IMR-90 (cell line): ENCODE results near the gene MOV10L1. TPM values are rescaled to one million over a fixed set of nuclear protein-coding genes. Genes with fewer than 3 reads are reported as not detected.

Experiments used
- ATAC-seq: fragments of 200-7000 bp; cut with Tn5 transposase; 2 replicates; pipeline ENCODE4 v1.9.1; 2020; ENCODE audit warnings: low read depth, mild to moderate bottlenecking, moderate library complexity
- Bru-seq: library from RNA; stranded (reverse); fragments of 400-500 nt; gene quantifications from one replicate; lab custom pipeline; 2021; lab: Mats Ljungman, UMichigan
- BruChase-seq, 2 experiments: library from RNA; stranded (reverse); fragments of 400-500 nt; gene quantifications; one replicate each; lab custom pipeline; 2021; lab: Mats Ljungman, UMichigan
- BruUV-seq: library from RNA; stranded (reverse); fragments of 400-500 nt; replicated peaks from 2 replicates; lab custom pipeline; 2021; lab: Mats Ljungman, UMichigan
- CTCF ChIA-PET: fragments of 300-600 bp; formaldehyde crosslinking; extraction: SDS; loops from one replicate; lab custom pipeline; 2021; ENCODE audit warnings: antibody characterized with exemption; lab: Yijun Ruan, JAX
- POLR2A ChIA-PET: fragments of 300-600 bp; sonication (Branson Sonifier 250); formaldehyde crosslinking; loops from one replicate; lab custom pipeline; 2022; ENCODE audit warnings: antibody characterized with exemption; ENCODE audit not compliant: unreplicated experiment; lab: Charles Lee
- DNase-seq: peaks from one replicate; pipeline ENCODE4 v3.0.0; 2013
- H2AFZ ChIP-seq: replicated peaks from 2 replicates; pipeline ENCODE3; 2013; ENCODE audit warnings: low read length, mild to moderate bottlenecking; ENCODE audit not compliant: poor library complexity
- H2AK5ac ChIP-seq: 2 replicates; pipeline ENCODE4 v1.6.1; 2013; ENCODE audit warnings: low read depth, low read length, inconsistent platforms
- H2AK9ac ChIP-seq: replicated peaks from 2 replicates; pipeline ENCODE3; 2013; ENCODE audit warnings: mild to moderate bottlenecking, low read depth, low read length, moderate library complexity; ENCODE audit not compliant: poor library complexity
- H2BK120ac ChIP-seq: 2 replicates; pipeline ENCODE4 v1.6.1; 2013; ENCODE audit warnings: low read depth, low read length, inconsistent platforms
- H2BK15ac ChIP-seq: 3 replicates; pipeline ENCODE4 v1.6.1; 2013; ENCODE audit warnings: low read depth, low read length, inconsistent platforms
- H2BK20ac ChIP-seq: 2 replicates; pipeline ENCODE4 v1.6.1; 2013; ENCODE audit warnings: low read depth, mild to moderate bottlenecking, inconsistent platforms, low read length, moderate library complexity
- H2BK5ac ChIP-seq: 2 replicates; pipeline ENCODE4 v1.6.1; 2013; ENCODE audit warnings: mild to moderate bottlenecking, low read depth, low read length, inconsistent platforms; ENCODE audit not compliant: poor library complexity, severe bottlenecking
- H3K14ac ChIP-seq: replicated peaks from 2 replicates; pipeline ENCODE4 v1.6.1; 2013; ENCODE audit warnings: low read depth, low read length, inconsistent platforms
- H3K18ac ChIP-seq: 2 replicates; pipeline ENCODE4 v1.6.1; 2013; ENCODE audit warnings: low read depth, low read length, control low read depth
- H3K23ac ChIP-seq: 2 replicates; pipeline ENCODE4 v1.6.1; 2013; ENCODE audit warnings: low read depth, low read length, inconsistent platforms
- H3K27ac ChIP-seq: 2 replicates; pipeline ENCODE4 v1.5.1; 2013; ENCODE audit warnings: mild to moderate bottlenecking, control low read depth, low read length; ENCODE audit not compliant: insufficient read depth
- H3K27me3 ChIP-seq: 2 replicates; pipeline ENCODE4 v1.6.1; 2013; ENCODE audit warnings: low read length; ENCODE audit not compliant: control insufficient read depth, insufficient read depth
- H3K36me3 ChIP-seq: 2 replicates; pipeline ENCODE4 v1.6.1; 2013; ENCODE audit warnings: low read length, mixed read lengths; ENCODE audit not compliant: control insufficient read depth, insufficient read depth
- H3K4ac ChIP-seq: 2 replicates; pipeline ENCODE4 v1.6.1; 2013; ENCODE audit warnings: low read depth, low read length, inconsistent platforms
- H3K4me1 ChIP-seq: 2 replicates; pipeline ENCODE4 v1.6.1; 2013; ENCODE audit warnings: low read length, mixed read lengths; ENCODE audit not compliant: control insufficient read depth, insufficient read depth
- H3K4me2 ChIP-seq: 2 replicates; pipeline ENCODE4 v1.6.1; 2013; ENCODE audit warnings: low read depth, mild to moderate bottlenecking, control low read depth, low read length, moderate library complexity
- H3K4me3 ChIP-seq: 2 replicates; pipeline ENCODE4 v1.5.1; 2013; ENCODE audit warnings: low read depth, mild to moderate bottlenecking, control low read depth, low read length, moderate library complexity; ENCODE audit not compliant: insufficient read depth
- H3K56ac ChIP-seq: 2 replicates; pipeline ENCODE4 v1.6.1; 2013; ENCODE audit warnings: low read length, inconsistent platforms; ENCODE audit not compliant: insufficient read depth; ENCODE audit errors: extremely low read depth
- H3K79me1 ChIP-seq, 2 experiments: 2 replicates each; pipeline ENCODE4 v1.6.1; 2013; ENCODE audit warnings: low read length in 2 of 2, inconsistent platforms in 1 of 2, low read depth in 1 of 2
- H3K9ac ChIP-seq: 2 replicates; pipeline ENCODE4 v1.6.1; 2013; ENCODE audit warnings: low read depth, low read length, control low read depth
- H3K9me1 ChIP-seq: 2 replicates; pipeline ENCODE4 v1.6.1; 2013; ENCODE audit warnings: low read length, inconsistent platforms; ENCODE audit not compliant: insufficient read depth
- H3K9me3 ChIP-seq: 2 replicates; pipeline ENCODE4 v1.6.1; 2013; ENCODE audit warnings: low read length; ENCODE audit not compliant: control insufficient read depth, insufficient read depth
- H4K20me1 ChIP-seq: 2 replicates; pipeline ENCODE4 v1.6.1; 2013; ENCODE audit warnings: low read length, inconsistent platforms; ENCODE audit not compliant: insufficient read depth
- H4K5ac ChIP-seq: 2 replicates; pipeline ENCODE4 v1.6.1; 2013; ENCODE audit warnings: mild to moderate bottlenecking, low read depth, low read length, control low read depth
- H4K8ac ChIP-seq, 2 experiments: 2 replicates each; pipeline ENCODE4 v1.6.1; 2013; ENCODE audit warnings: low read depth in 2 of 2, low read length in 2 of 2, control low read depth in 1 of 2, inconsistent platforms in 1 of 2
- H4K91ac ChIP-seq: 2 replicates; pipeline ENCODE4 v1.6.1; 2013; ENCODE audit warnings: low read depth, low read length, inconsistent platforms; ENCODE audit not compliant: insufficient read depth
- BHLHE40 ChIP-seq: fragments of 150-350 bp; IDR thresholded peaks from 2 replicates; pipeline ENCODE4 v1.6.1; 2016; ENCODE audit warnings: mild to moderate bottlenecking, low read depth, low read length
- CTCF ChIP-seq: conservative IDR thresholded peaks from 2 replicates; pipeline ENCODE4 v1.5.1; 2012; ENCODE audit warnings: mild to moderate bottlenecking, low read depth, low read length, improper control_type of control experiment
- ELK1 ChIP-seq: fragments of 150-350 bp; IDR thresholded peaks from 2 replicates; pipeline ENCODE4 v1.6.1; 2016; ENCODE audit warnings: low read depth, mild to moderate bottlenecking, low read length, moderate library complexity, borderline replicate concordance
- MAZ ChIP-seq: IDR thresholded peaks from 2 replicates; pipeline ENCODE4 v1.6.1; 2012; ENCODE audit warnings: low read depth, mild to moderate bottlenecking, low read length, improper control_type of control experiment, moderate library complexity, borderline replicate concordance
- NFE2L2 ChIP-seq: fragments of 150-350 bp; IDR thresholded peaks from 2 replicates; pipeline ENCODE4 v1.6.1; 2016; ENCODE audit warnings: low read depth, mild to moderate bottlenecking, low read length
- WGBS, 2 experiments: methylation state at CpG; one replicate each; pipeline versions ENCODE4 v1.1.5 to v1.1.7; 2013; ENCODE audit warnings: missing lambda C conversion rate in 2 of 2; ENCODE audit not compliant: insufficient read length in 1 of 2; ENCODE audit errors: extremely low coverage in 2 of 2; 5-methylcytosine and 5-hydroxymethylcytosine counted together
- dilution Hi-C: fragments of 300-500 bp; cut with HindIII; formaldehyde crosslinking; loops from one replicate; pipeline ENCODE4 v1.14.3; 2018; ENCODE audit warnings: low sequenced_read_pairs; ENCODE audit not compliant: unreplicated experiment
- in situ Hi-C: fragments of 300-500 bp; cut with MboI; formaldehyde crosslinking; loops from 3 replicates; pipeline ENCODE4 v1.14.3; 2019; ENCODE audit warnings: low sequenced_read_pairs, inconsistent platforms, mixed read lengths
- intact Hi-C: fragments of 100-400 bp; cut with micrococcal nuclease; formaldehyde crosslinking; loops from 2 replicates; pipeline ENCODE4 v1.10.0; 2022
- long read RNA-seq: library from polyadenylated mRNA; unstranded; transcript quantifications from one replicate; pipeline ENCODE4 v2.0.0, GENCODE V29; 2021; ENCODE audit not compliant: unreplicated experiment
- polyA plus RNA-seq, 3 experiments: library from polyadenylated mRNA; depleted of rRNA; stranded (reverse); fragments of >200 nt; gene quantifications; 2 replicates each; pipeline ENCODE4 v1.2.3, GENCODE V29; 2012; ENCODE audit warnings: low replicate concordance in 1 of 3
- total RNA-seq: library from RNA; depleted of rRNA; stranded (reverse); fragments of >200 nt; gene quantifications from 2 replicates; pipeline ENCODE4 v1.2.3, GENCODE V29; 2012; rRNA removed

The MOV10L1 gene
- total RNA-seq (0.72 and 0.83 TPM in 2 replicates), polyA plus RNA-seq (2012; rRNA removed) (0.83 and 1.4 TPM in 2 replicates), Bru-seq, nascent RNA (percentile 57 among the genes with signal in this experiment), BruChase-seq, experiment 1, labeled RNA remaining after a 6-hour chase (percentile 74 among the genes with signal in this experiment), BruChase-seq, experiment 2, labeled RNA remaining after a 2-hour chase (percentile 65 among the genes with signal in this experiment)
- polyA plus RNA-seq (2012; cell fraction: cytosol; rRNA removed), result 0.31 and 0.67 TPM in 2 replicates
- polyA plus RNA-seq (2012; cell fraction: nucleus; rRNA removed; ENCODE audit: low replicate concordance), result 10.7 and 19.6 TPM in 2 replicates
- long read RNA-seq, partial matches to known transcripts, result 1 of 3 reads
- long read RNA-seq, other reads (novel, unspliced or antisense), result 2 of 3 reads

GRCh38 chr22:50089682-50090411 lies at the start of gene MOV10L1:
MOV10L1 (plus strand) TSS chr22:50090006; CDS start chr22:50090089, 83 bp downstream.
- H2AFZ ChIP-seq, result peak within 1 kb of the TSS; percentile 37
- no peak within 1 kb of the TSS for H2BK120ac ChIP-seq
- H2BK5ac ChIP-seq, result no peak within 1 kb of the TSS
- BruUV-seq, result no TSS peak
- ATAC-seq, result peak; percentile 12; the same call in 1 of the 2 replicates
- no peaks in the 10 kb centered on the region; the same call in 1 of the 2 replicates for H3K27me3 ChIP-seq
- no peak within 1 kb of the TSS for H3K27ac ChIP-seq
- H4K8ac ChIP-seq, result no peak within 1 kb of the TSS
- no peak within 1 kb of the TSS for H2BK20ac ChIP-seq
- no peak within 1 kb of the TSS for H3K23ac ChIP-seq
- dilution Hi-C loops (no loop called here), intact Hi-C loops (loop anchor here (5.0 kb wide), 1 partner anchor 52 kb away; no protein-coding TSS in a partner anchor), in situ Hi-C loops (no loop called here)
- TF ChIP-seq ELK1, result no peak
- no peak for TF ChIP-seq NFE2L2
- TF ChIP-seq BHLHE40, result no peak
- TF ChIP-seq MAZ, result no peak
- TF ChIP-seq CTCF, result no peak
- no peak within 1 kb of the TSS for H4K91ac ChIP-seq
- no peak within 1 kb of the TSS for H3K9ac ChIP-seq
- no peak within 1 kb of the TSS for H2AK5ac ChIP-seq
- H3K9me1 ChIP-seq, result peaks cover 6% of the 10 kb centered on the region; the same call in 1 of the 2 replicates
- DNase-seq, result no peak
- CTCF ChIA-PET, result no interaction called here
- H3K4ac ChIP-seq, result no peak within 1 kb of the TSS
- no peak within 1 kb of the TSS for H3K4me3 ChIP-seq
- WGBS, 2 experiments, result 51% methylated on average over 36 of the region's 83 CpGs; no CpG with 5 or more reads in 1 of the 2 experiments
- H4K5ac ChIP-seq, result no peak within 1 kb of the TSS
- no peak within 1 kb of the TSS for H3K4me2 ChIP-seq
- no peak within 1 kb of the TSS for H2AK9ac ChIP-seq
- no peak within 1 kb of the TSS for H3K14ac ChIP-seq
- H4K20me1 ChIP-seq, result no peaks in the 10 kb centered on the region
- no peak within 1 kb of the TSS for H3K56ac ChIP-seq
- H3K18ac ChIP-seq, result no peak within 1 kb of the TSS
- H2BK15ac ChIP-seq, result no peak within 1 kb of the TSS
- H3K4me1 ChIP-seq, result peaks cover 7% of the 10 kb centered on the region; the same call in 1 of the 2 replicates
- H3K79me1 ChIP-seq, result no peaks in the 10 kb centered on the region
- peaks cover 14% of the 10 kb centered on the region for H3K9me3 ChIP-seq
- POLR2A ChIA-PET, result no interaction called here
- no peaks in the 10 kb centered on the region for H3K36me3 ChIP-seq
